ENCODE results near the gene RNF146. TPM values are rescaled to one million over a fixed set of nuclear protein-coding genes. Genes with fewer than 3 reads are reported as not detected.

Gene RNF146
- total and polyA plus RNA-seq, 2 of the 13 experiments (the other 11 are each of a cell fraction or from before 2014, with no cell fraction given) = 18.8 to 27.6 TPM

DNA sequence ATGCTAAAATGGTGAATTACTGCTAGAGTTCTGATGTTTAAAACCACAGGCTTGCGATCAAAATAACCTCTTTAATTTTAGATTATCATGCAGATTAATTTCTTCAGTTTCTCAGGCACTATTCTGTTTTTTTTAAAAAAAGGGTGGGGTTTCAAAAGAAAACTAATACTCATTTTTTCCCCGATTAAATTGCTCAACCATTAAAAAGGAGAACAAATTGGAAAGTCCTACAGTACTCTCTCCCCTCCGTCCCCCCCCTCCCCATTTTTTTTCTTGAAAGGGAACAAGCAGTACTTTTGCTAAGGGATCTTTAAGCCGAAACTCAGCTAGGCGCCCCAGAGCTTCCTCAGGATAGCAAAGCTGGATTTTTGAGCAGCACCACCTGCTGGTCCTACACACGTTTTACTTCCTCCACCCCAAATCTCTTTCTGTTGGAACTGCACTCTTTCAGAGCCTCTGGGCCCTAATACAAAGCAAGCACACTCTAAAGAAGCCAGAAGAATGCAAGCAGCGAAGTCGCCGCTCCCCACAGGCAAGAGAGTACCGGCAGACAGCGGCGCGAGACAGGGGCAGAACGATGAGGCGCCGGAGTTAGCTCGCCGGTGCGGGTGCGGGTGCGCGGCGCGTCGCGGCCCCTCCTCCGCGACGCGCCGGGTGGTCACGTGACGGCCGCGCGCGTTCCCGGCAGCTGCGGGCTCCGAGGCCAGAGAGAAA is at the start of gene RNF146 (continued):
- TF ChIP-seq, protein P1, sequence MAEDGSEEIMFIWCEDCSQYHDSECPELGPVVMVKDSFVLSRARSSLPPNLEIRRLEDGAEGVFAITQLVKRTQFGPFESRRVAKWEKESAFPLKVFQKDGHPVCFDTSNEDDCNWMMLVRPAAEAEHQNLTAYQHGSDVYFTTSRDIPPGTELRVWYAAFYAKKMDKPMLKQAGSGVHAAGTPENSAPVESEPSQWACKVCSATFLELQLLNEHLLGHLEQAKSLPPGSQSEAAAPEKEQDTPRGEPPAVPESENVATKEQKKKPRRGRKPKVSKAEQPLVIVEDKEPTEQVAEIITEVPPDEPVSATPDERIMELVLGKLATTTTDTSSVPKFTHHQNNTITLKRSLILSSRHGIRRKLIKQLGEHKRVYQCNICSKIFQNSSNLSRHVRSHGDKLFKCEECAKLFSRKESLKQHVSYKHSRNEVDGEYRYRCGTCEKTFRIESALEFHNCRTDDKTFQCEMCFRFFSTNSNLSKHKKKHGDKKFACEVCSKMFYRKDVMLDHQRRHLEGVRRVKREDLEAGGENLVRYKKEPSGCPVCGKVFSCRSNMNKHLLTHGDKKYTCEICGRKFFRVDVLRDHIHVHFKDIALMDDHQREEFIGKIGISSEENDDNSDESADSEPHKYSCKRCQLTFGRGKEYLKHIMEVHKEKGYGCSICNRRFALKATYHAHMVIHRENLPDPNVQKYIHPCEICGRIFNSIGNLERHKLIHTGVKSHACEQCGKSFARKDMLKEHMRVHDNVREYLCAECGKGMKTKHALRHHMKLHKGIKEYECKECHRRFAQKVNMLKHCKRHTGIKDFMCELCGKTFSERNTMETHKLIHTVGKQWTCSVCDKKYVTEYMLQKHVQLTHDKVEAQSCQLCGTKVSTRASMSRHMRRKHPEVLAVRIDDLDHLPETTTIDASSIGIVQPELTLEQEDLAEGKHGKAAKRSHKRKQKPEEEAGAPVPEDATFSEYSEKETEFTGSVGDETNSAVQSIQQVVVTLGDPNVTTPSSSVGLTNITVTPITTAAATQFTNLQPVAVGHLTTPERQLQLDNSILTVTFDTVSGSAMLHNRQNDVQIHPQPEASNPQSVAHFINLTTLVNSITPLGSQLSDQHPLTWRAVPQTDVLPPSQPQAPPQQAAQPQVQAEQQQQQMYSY (CRISPR knock-in tag; IDR thresholded peaks at IDR 0.05) = no peak
- TF ChIP-seq ZNF251 (CRISPR knock-in tag; IDR thresholded peaks at IDR 0.05) = no peak
- TF ChIP-seq SMARCE1 (IDR thresholded peaks at IDR 0.05; ENCODE audit: borderline replicate concordance) = no peak
- no peak for TF ChIP-seq PRMT3 (CRISPR knock-in tag; IDR thresholded peaks at IDR 0.05; ENCODE audit: borderline replicate concordance, low read depth)
- TF ChIP-seq THYN1 (CRISPR knock-in tag; IDR thresholded peaks at IDR 0.05; ENCODE audit: borderline replicate concordance, low read depth) = no peak
- TF ChIP-seq CENPX (CRISPR knock-in tag; IDR thresholded peaks at IDR 0.05) = no peak
- TF ChIP-seq, protein P2, sequence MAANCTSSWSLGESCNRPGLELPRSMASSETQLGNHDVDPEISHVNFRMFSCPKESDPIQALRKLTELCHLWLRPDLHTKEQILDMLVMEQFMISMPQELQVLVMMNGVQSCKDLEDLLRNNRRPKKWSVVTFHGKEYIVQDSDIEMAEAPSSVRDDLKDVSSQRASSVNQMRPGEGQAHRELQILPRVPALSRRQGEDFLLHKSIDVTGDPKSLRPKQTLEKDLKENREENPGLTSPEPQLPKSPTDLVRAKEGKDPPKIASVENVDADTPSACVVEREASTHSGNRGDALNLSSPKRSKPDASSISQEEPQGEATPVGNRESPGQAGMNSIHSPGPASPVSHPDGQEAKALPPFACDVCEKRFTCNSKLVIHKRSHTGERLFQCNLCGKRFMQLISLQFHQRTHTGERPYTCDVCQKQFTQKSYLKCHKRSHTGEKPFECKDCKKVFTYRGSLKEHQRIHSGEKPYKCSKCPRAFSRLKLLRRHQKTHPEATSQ (CRISPR knock-in tag; IDR thresholded peaks at IDR 0.05; ENCODE audit: borderline replicate concordance) = no peak; the same call in 1 of the 2 replicates
- no peak for TF ChIP-seq ZZZ3 (CRISPR knock-in tag; IDR thresholded peaks at IDR 0.05; ENCODE audit: borderline replicate concordance)
- TF ChIP-seq GATA4 (IDR thresholded peaks at IDR 0.05; ENCODE audit: borderline replicate concordance, low read depth) = no peak
- TF ChIP-seq KDM5B (CRISPR knock-in tag; IDR thresholded peaks at IDR 0.05; ENCODE audit: borderline replicate concordance) = no peak
- no peak for TF ChIP-seq POLR2G (IDR thresholded peaks at IDR 0.05; ENCODE audit: low read depth, low read length)
- TF ChIP-seq, protein P3, sequence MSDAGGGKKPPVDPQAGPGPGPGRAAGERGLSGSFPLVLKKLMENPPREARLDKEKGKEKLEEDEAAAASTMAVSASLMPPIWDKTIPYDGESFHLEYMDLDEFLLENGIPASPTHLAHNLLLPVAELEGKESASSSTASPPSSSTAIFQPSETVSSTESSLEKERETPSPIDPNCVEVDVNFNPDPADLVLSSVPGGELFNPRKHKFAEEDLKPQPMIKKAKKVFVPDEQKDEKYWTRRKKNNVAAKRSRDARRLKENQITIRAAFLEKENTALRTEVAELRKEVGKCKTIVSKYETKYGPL (CRISPR knock-in tag; IDR thresholded peaks at IDR 0.05) = no peak
- TF ChIP-seq, protein P4, sequence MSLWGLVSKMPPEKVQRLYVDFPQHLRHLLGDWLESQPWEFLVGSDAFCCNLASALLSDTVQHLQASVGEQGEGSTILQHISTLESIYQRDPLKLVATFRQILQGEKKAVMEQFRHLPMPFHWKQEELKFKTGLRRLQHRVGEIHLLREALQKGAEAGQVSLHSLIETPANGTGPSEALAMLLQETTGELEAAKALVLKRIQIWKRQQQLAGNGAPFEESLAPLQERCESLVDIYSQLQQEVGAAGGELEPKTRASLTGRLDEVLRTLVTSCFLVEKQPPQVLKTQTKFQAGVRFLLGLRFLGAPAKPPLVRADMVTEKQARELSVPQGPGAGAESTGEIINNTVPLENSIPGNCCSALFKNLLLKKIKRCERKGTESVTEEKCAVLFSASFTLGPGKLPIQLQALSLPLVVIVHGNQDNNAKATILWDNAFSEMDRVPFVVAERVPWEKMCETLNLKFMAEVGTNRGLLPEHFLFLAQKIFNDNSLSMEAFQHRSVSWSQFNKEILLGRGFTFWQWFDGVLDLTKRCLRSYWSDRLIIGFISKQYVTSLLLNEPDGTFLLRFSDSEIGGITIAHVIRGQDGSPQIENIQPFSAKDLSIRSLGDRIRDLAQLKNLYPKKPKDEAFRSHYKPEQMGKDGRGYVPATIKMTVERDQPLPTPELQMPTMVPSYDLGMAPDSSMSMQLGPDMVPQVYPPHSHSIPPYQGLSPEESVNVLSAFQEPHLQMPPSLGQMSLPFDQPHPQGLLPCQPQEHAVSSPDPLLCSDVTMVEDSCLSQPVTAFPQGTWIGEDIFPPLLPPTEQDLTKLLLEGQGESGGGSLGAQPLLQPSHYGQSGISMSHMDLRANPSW (CRISPR knock-in tag; IDR thresholded peaks at IDR 0.05; ENCODE audit: borderline replicate concordance) = 0 out of 2 replicates have a peak, but pooled peaks have one; percentile 52
- TF ChIP-seq TP53 (CRISPR knock-in tag; conservative IDR thresholded peaks at IDR 0.05) = 0 out of 2 replicates have a peak, but pooled peaks have one; percentile 28
- TF ChIP-seq, protein P5, sequence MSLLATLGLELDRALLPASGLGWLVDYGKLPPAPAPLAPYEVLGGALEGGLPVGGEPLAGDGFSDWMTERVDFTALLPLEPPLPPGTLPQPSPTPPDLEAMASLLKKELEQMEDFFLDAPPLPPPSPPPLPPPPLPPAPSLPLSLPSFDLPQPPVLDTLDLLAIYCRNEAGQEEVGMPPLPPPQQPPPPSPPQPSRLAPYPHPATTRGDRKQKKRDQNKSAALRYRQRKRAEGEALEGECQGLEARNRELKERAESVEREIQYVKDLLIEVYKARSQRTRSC (CRISPR knock-in tag; IDR thresholded peaks at IDR 0.05; ENCODE audit: low read depth) = no peak; the same call in 1 of the 2 replicates
- TF ChIP-seq HDAC1 (CRISPR knock-in tag; IDR thresholded peaks at IDR 0.05) = no peak; the same call in 1 of the 2 replicates
- TF ChIP-seq GFI1 (CRISPR knock-in tag; IDR thresholded peaks at IDR 0.05; ENCODE audit: borderline replicate concordance) = peak; percentile 64; the same call in 1 of the 2 replicates
- TF ChIP-seq YEATS2 (CRISPR knock-in tag; IDR thresholded peaks at IDR 0.05; ENCODE audit: borderline replicate concordance) = no peak; the same call in 1 of the 2 replicates
- TF ChIP-seq ZNF264 (CRISPR knock-in tag; IDR thresholded peaks at IDR 0.05) = peak; percentile 16; the same call in 1 of the 2 replicates
